ENCODE data around the gene EIF4EBP2. TPM values are rescaled to one million over a fixed set of nuclear protein-coding genes. Genes with fewer than 3 reads are reported as not detected.

Gene EIF4EBP2
- polyA plus RNA-seq, 1 of the 3 experiments (the other 2 are of a cell fraction): 9.9 TPM

DNA sequence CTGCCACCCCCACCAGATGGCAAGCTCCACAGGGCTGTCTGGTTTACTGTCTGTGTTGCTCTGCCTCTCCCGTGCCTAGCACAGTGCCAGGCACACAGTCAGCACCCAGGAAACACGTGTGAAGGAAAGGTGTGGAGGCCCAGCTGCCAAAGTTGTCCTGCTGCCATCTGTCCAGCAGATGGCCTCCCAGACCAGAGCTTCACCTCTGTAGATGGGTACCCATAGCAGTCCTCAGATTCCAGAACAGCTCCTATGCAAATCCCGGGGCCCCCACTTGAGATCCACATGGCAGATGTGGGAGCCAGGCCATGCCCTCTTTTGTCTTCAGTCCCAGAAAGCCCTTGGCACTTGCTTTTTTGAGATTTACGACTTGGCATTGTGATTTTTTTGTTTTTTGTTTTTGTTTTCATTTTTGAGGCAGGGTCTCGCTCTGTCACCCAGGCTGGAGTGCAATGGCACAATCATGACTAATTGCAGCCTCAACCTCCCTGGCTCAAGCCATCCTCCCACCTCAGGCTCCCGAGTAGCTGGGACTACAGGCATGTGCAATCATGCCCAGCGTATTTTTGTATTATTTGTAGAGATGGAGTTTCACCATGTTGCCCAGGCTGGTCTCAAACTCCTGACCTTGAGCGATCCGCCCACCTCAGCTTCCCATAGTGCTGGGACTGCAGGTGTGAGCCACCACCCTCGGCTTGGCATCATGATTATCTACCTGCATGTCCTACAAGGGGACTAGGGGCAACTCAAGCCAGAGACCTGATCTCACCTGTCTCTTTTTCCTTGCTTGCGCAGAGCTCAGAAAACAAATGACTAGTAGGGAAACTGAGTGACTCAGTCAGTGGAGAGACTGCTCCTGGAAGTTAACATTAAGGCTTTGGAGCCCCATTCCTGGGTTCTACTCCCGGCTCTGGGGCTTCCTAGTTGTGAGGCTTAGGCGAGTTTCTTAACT, 57.7 kb downstream of the EIF4EBP2 start:
- peak; percentile 85 for DNase-seq
- Histone ChIP-seq H3K4me1 (ENCODE audit: control insufficient read depth in 1 of 2, insufficient read depth in 2 of 2, low read depth in 1 of 2, low read length in 1 of 2) (peaks cover 0 to 24% of the 10 kb centered on the region in 2 experiments; a peak in 1 of 4 replicates), H3K4me3 (ENCODE audit: low read depth in 2 of 2, low read length in 1 of 2) (no peak overlapping the region; a peak in 1 of 4 replicates), H3K9me3 (no peaks in the 10 kb centered on the region), H3F3A (replicated peaks; ENCODE audit: insufficient read depth) (no peaks in the 10 kb centered on the region), H2AFZ (ENCODE audit: low read depth) (no peak overlapping the region), H3K4me2 (no peak overlapping the region), H3K79me2 (ENCODE audit: insufficient read depth) (no peaks in the 10 kb centered on the region), H3K9ac (no peak overlapping the region), H3K27ac (ENCODE audit: low read depth in 2 of 2, low read length in 1 of 2) (0 out of 4 replicates have a peak overlapping the region, but pooled peaks of 1 of the 2 experiments have one; percentile 23), H3K36me3 (replicated peaks in 1 of 2; ENCODE audit: control insufficient read depth in 1 of 2, insufficient read depth in 2 of 2, low read length in 1 of 2) (no peaks in the 10 kb centered on the region), H3K9me2 (no peaks in the 10 kb centered on the region), H3K27me3 (ENCODE audit: insufficient read depth) (peaks cover 11% of the 10 kb centered on the region; the same call in 1 of the 2 replicates), H4K20me1 (ENCODE audit: insufficient read depth) (no peaks in the 10 kb centered on the region)
- ChIA-PET CTCF (interaction anchor here (0.6 to 7.0 kb wide), 69 partner anchors 9 to 441 kb away, joined by 3 to 190 read pairs (median 5); partner anchors contain the start of genes EIF4EBP2, LRRC20, NODAL and PALD1), POLR2A (interaction anchor here (1.0 to 1.3 kb wide), 2 partner anchors 51 to 203 kb away, joined by 3 read pairs; no protein-coding TSS in a partner anchor)
- peak; percentile 82 for TF ChIP-seq SMC3 (IDR thresholded peaks at IDR 0.05; ENCODE audit: low read depth, low read length)
- TF ChIP-seq, protein P1, sequence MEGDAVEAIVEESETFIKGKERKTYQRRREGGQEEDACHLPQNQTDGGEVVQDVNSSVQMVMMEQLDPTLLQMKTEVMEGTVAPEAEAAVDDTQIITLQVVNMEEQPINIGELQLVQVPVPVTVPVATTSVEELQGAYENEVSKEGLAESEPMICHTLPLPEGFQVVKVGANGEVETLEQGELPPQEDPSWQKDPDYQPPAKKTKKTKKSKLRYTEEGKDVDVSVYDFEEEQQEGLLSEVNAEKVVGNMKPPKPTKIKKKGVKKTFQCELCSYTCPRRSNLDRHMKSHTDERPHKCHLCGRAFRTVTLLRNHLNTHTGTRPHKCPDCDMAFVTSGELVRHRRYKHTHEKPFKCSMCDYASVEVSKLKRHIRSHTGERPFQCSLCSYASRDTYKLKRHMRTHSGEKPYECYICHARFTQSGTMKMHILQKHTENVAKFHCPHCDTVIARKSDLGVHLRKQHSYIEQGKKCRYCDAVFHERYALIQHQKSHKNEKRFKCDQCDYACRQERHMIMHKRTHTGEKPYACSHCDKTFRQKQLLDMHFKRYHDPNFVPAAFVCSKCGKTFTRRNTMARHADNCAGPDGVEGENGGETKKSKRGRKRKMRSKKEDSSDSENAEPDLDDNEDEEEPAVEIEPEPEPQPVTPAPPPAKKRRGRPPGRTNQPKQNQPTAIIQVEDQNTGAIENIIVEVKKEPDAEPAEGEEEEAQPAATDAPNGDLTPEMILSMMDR (IDR thresholded peaks at IDR 0.05): peak; percentile 82
- no peak for TF ChIP-seq FOSL2 (IDR thresholded peaks at IDR 0.05; ENCODE audit: borderline replicate concordance, low read depth)
- peak; percentile 60; the same call in 1 of the 2 replicates for TF ChIP-seq RCOR1 (IDR thresholded peaks at IDR 0.05; ENCODE audit: low read length)
- TF ChIP-seq RXRA (IDR thresholded peaks at IDR 0.05; ENCODE audit: borderline replicate concordance, low read depth): no peak
- TF ChIP-seq RAD21 (IDR thresholded peaks at IDR 0.05; ENCODE audit: low read length): peak; percentile 94
- TF ChIP-seq MXI1 (IDR thresholded peaks at IDR 0.05; ENCODE audit: low read depth, low read length): peak; percentile 45; the same call in 1 of the 2 replicates
- WGBS (ENCODE audit: low lambda C conversion rate): 48% methylated on average over 13 of the region's 13 CpGs

DNA sequence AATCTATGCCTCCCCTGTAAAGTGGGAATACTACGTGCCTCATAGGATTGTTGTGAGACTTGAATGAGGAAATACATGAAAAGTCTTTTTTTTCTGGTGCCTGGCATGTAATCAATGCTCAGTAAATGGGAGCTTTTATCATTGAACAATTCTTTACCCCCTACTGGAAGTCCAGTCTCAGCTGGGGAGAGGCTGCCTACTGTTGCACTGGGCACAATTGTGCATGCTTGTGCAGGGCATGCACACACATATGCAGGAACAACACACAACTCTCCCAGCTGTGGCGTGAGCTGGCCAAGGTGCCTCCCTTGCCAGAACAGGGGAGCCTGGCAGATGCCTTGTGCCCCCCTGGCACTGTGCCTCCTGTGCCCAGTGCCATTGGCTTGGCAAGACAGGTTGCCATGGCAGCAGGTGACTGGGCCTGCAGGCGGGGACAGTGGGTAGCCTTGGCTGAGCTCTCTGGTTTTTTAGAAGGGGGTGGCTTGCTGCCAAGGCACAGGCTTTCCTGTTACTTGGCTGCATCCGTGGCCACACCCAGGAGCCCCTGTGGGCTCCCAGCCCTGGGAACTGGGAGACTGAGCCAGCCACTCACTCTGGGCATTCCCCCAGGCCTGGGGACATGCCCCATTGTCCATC, 58.5 kb downstream of the EIF4EBP2 start:
- no peak overlapping the region for H2AFZ ChIP-seq (ENCODE audit: low read depth)
- peaks cover 0 to 24% of the 10 kb centered on the region in 2 experiments; a peak in 1 of 4 replicates for H3K4me1 ChIP-seq (ENCODE audit: control insufficient read depth in 1 of 2, insufficient read depth in 2 of 2, low read depth in 1 of 2, low read length in 1 of 2)
- H3K4me2 ChIP-seq: no peak overlapping the region
- DNase-seq: peak; percentile 68
- H3F3A ChIP-seq (replicated peaks; ENCODE audit: insufficient read depth): no peaks in the 10 kb centered on the region
- H3K36me3 ChIP-seq (replicated peaks in 1 of 2; ENCODE audit: control insufficient read depth in 1 of 2, insufficient read depth in 2 of 2, low read length in 1 of 2): no peaks in the 10 kb centered on the region
- H4K20me1 ChIP-seq (ENCODE audit: insufficient read depth): no peaks in the 10 kb centered on the region
- H3K9me2 ChIP-seq: no peaks in the 10 kb centered on the region
- WGBS (ENCODE audit: low lambda C conversion rate): 67% methylated on average over 2 of the region's 4 CpGs
- 0 out of 4 replicates have a peak overlapping the region, but pooled peaks of 1 of the 2 experiments have one; percentile 23 for H3K27ac ChIP-seq (ENCODE audit: low read depth in 2 of 2, low read length in 1 of 2)
- TF ChIP-seq ELF1 (IDR thresholded peaks at IDR 0.05): no peak
- TF ChIP-seq MXI1 (IDR thresholded peaks at IDR 0.05; ENCODE audit: low read depth, low read length): no peak
- no peak for TF ChIP-seq SIN3A (IDR thresholded peaks at IDR 0.05; ENCODE audit: borderline replicate concordance, low read depth, low read length)
- TF ChIP-seq RFX5 (IDR thresholded peaks at IDR 0.05; ENCODE audit: low read length): peak; percentile 91
- TF ChIP-seq, protein P2, sequence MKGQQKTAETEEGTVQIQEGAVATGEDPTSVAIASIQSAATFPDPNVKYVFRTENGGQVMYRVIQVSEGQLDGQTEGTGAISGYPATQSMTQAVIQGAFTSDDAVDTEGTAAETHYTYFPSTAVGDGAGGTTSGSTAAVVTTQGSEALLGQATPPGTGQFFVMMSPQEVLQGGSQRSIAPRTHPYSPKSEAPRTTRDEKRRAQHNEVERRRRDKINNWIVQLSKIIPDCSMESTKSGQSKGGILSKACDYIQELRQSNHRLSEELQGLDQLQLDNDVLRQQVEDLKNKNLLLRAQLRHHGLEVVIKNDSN (IDR thresholded peaks at IDR 0.05; ENCODE audit: borderline replicate concordance, low read depth): no peak
- no peak for TF ChIP-seq NRF1 (IDR thresholded peaks at IDR 0.05; ENCODE audit: low read depth, low read length)
- TF ChIP-seq, protein P3, sequence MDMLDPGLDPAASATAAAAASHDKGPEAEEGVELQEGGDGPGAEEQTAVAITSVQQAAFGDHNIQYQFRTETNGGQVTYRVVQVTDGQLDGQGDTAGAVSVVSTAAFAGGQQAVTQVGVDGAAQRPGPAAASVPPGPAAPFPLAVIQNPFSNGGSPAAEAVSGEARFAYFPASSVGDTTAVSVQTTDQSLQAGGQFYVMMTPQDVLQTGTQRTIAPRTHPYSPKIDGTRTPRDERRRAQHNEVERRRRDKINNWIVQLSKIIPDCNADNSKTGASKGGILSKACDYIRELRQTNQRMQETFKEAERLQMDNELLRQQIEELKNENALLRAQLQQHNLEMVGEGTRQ (IDR thresholded peaks at IDR 0.05; ENCODE audit: borderline replicate concordance, low read depth, low read length): no peak
- no peak for TF ChIP-seq JUND (IDR thresholded peaks at IDR 0.05)
- ChIA-PET POLR2A (interaction anchor here (1.0 to 1.3 kb wide), 2 partner anchors 50 to 203 kb away, joined by 3 read pairs; no protein-coding TSS in a partner anchor), CTCF (interaction anchor here (0.7 to 7.0 kb wide), 30 partner anchors 11 to 440 kb away, joined by 3 to 190 read pairs (median 9); partner anchors contain the start of genes EIF4EBP2, NODAL, PALD1 and SGPL1)
- no peaks in the 10 kb centered on the region for H3K79me2 ChIP-seq (ENCODE audit: insufficient read depth)
- no peak overlapping the region for H3K9ac ChIP-seq
- no peaks in the 10 kb centered on the region for H3K9me3 ChIP-seq
- peaks cover 15% of the 10 kb centered on the region; the same call in 1 of the 2 replicates for H3K27me3 ChIP-seq (ENCODE audit: insufficient read depth)
- H3K4me3 ChIP-seq (ENCODE audit: low read depth in 2 of 2, low read length in 1 of 2): no peak overlapping the region
